ENCODE data around the gene YJEFN3.

DNA sequence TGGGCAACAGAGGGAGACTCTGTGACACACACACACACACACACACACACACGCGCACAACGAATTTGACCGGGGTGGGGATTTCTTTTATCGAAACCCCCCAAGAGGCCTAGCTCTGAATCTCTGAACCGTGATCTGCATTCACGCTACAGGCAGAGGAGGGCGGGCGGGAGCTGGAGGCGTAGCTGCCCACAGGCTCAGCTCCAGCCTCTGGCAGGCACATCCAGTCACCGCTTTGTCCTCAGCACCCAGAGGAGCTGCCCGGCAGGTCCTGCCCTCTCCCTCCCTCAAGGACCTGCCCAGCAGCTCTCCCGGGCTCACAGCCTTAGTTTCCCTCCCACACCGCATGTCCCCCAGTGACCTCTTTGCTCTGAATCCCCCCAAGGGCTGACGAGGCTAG, 29.3 kb downstream of the YJEFN3 start:
- no peak for TF ChIP-seq ZNF23 (tag by site-specific recombination; IDR thresholded peaks at IDR 0.05; ENCODE audit: borderline replicate concordance)
- TF ChIP-seq, protein P1, sequence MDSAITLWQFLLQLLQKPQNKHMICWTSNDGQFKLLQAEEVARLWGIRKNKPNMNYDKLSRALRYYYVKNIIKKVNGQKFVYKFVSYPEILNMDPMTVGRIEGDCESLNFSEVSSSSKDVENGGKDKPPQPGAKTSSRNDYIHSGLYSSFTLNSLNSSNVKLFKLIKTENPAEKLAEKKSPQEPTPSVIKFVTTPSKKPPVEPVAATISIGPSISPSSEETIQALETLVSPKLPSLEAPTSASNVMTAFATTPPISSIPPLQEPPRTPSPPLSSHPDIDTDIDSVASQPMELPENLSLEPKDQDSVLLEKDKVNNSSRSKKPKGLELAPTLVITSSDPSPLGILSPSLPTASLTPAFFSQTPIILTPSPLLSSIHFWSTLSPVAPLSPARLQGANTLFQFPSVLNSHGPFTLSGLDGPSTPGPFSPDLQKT (IDR thresholded peaks at IDR 0.05; ENCODE audit: borderline replicate concordance, low read depth, low read length), result no peak
- no peak for TF ChIP-seq ZSCAN5A (tag by site-specific recombination; IDR thresholded peaks at IDR 0.05)
- TF ChIP-seq, protein P2, sequence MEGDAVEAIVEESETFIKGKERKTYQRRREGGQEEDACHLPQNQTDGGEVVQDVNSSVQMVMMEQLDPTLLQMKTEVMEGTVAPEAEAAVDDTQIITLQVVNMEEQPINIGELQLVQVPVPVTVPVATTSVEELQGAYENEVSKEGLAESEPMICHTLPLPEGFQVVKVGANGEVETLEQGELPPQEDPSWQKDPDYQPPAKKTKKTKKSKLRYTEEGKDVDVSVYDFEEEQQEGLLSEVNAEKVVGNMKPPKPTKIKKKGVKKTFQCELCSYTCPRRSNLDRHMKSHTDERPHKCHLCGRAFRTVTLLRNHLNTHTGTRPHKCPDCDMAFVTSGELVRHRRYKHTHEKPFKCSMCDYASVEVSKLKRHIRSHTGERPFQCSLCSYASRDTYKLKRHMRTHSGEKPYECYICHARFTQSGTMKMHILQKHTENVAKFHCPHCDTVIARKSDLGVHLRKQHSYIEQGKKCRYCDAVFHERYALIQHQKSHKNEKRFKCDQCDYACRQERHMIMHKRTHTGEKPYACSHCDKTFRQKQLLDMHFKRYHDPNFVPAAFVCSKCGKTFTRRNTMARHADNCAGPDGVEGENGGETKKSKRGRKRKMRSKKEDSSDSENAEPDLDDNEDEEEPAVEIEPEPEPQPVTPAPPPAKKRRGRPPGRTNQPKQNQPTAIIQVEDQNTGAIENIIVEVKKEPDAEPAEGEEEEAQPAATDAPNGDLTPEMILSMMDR (tag by site-specific recombination; IDR thresholded peaks at IDR 0.05), result no peak
- no peak for TF ChIP-seq ZNF670 (tag by site-specific recombination; IDR thresholded peaks at IDR 0.05; ENCODE audit: low read depth)
- TF ChIP-seq YY1 (tag by site-specific recombination; IDR thresholded peaks at IDR 0.05), result no peak
- no peak for TF ChIP-seq ZNF416 (tag by site-specific recombination; IDR thresholded peaks at IDR 0.05)
